GM19099 (cell line): ENCODE data around the gene PATL2.

Experiments
- POLR2A ChIP-seq: IDR thresholded peaks from 3 replicates; pipeline ENCODE4 v1.6.1; 2011; ENCODE audit warnings: low read depth; ENCODE audit not compliant: insufficient read length; ENCODE audit errors: extremely low read depth

PATL2 gene

DNA sequence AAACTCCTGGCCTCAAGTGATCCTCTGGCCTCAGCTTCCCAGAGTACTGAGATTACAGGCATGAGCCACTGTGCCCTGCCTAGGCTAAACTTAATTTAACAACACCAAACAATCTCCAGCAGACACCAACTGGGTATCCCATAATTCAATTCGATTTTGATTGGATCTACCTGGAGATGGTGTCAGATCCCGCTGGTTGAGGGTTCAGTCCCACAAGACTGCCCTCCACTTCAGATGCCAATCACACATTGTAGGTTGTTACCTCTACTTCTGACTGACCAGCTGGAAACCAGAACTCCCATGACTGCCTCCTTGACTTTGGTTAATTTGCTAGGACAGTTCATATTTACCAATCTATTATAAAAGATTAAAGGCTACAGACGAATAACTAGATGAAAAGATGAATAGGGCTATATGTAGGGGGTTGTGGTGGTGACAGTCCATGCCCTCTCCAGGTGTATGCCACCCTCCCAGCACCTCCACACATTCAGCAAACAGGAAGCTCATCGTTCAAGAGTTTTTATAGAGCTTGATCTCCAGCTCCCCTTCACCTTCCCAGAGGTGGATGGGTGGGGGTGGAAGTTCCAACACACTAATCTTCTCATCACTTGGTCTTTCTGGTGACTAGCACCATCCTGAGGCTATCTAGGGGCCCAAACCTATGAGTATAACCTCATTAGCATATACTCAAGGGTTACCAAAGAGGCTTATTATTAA lies 9.5 kb upstream of the PATL2 start:
- TF ChIP-seq POLR2A = peak; percentile 38

GRCh38 chr15:44719293-44719999 lies 8.3 kb upstream of the PATL2 start:
- TF ChIP-seq POLR2A = peak; percentile 71

DNA sequence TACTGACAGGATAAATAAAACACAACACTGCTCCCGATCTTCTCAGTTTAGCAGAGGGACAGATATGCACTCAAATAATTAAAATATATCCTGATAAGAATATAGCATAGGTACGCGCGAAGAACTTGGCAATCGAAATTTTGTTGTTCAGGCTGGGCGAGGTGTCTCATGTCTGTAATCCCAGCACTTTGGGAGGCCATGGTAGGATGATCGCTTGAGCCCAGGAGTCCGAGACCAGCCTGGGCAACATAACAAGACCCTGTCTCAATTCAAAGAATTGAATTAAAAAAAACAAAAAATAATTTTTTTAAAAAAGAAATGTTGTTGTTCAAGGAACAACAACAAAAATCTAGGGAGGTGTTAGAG lies 7.8 kb upstream of the PATL2 start:
- TF ChIP-seq POLR2A = no peak

- no peak for TF ChIP-seq POLR2A
Observed at GRCh38 chr15:44718180-44718926, 7.2 kb upstream of the PATL2 start.

- TF ChIP-seq POLR2A = peak; percentile 40
Observed at GRCh38 chr15:44716983-44717602, 6.0 kb upstream of the PATL2 start.

DNA sequence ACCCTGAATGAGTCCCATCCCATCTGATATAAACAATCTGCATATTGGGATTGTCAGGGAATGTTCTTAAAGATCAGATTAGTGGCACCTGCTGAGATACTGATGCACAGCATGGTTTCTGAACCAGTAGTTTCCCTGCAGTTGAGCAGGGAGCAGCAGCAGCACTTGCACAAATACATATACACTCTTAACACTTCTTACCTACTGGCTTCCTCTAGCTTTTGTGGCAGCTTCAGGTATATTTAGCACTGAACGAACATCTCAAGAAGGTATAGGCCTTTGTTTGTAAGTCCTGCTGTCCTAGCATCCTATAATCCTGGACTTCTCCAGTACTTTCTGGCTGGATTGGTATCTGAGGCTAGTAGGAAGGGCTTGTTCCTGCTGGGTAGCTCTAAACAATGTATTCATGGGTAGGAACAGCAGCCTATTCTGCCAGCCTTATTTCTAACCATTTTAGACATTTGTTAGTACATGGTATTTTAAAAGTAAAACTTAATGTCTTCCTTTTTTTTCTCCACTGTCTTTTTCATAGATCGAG lies 4.7 kb upstream of the PATL2 start:
- peak; percentile 29 for TF ChIP-seq POLR2A

DNA sequence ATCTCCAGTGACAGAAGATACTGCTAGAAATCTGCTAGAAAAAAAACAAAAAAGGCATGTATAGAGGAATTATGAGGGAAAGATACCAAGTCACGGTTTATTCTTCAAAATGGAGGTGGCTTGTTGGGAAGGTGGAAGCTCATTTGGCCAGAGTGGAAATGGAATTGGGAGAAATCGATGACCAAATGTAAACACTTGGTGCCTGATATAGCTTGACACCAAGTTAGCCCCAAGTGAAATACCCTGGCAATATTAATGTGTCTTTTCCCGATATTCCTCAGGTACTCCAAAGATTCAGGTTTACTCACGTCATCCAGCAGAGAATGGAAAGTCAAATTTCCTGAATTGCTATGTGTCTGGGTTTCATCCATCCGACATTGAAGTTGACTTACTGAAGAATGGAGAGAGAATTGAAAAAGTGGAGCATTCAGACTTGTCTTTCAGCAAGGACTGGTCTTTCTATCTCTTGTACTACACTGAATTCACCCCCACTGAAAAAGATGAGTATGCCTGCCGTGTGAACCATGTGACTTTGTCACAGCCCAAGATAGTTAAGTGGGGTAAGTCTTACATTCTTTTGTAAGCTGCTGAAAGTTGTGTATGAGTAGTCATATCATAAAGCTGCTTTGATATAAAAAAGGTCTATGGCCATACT lies 4.1 kb upstream of the PATL2 start:
- no peak for TF ChIP-seq POLR2A

DNA sequence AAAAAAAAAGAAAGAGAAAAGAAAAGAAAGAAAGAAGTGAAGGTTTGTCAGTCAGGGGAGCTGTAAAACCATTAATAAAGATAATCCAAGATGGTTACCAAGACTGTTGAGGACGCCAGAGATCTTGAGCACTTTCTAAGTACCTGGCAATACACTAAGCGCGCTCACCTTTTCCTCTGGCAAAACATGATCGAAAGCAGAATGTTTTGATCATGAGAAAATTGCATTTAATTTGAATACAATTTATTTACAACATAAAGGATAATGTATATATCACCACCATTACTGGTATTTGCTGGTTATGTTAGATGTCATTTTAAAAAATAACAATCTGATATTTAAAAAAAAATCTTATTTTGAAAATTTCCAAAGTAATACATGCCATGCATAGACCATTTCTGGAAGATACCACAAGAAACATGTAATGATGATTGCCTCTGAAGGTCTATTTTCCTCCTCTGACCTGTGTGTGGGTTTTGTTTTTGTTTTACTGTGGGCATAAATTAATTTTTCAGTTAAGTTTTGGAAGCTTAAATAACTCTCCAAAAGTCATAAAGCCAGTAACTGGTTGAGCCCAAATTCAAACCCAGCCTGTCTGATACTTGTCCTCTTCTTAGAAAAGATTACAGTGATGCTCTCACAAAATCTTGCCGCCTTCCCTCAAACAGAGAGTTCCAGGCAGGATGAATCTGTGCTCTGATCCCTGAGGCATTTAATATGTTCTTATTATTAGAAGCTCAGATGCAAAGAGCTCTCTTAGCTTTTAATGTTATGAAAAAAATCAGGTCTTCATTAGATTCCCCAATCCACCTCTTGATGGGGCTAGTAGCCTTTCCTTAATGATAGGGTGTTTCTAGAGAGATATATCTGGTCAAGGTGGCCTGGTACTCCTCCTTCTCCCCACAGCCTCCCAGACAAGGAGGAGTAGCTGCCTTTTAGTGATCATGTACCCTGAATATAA lies 2.2 kb upstream of the PATL2 start:
- TF ChIP-seq POLR2A = peak; percentile 33

GRCh38 chr15:44712346-44713005 lies 1.4 kb upstream of the PATL2 start:
- TF ChIP-seq POLR2A = peak; percentile 23

- TF ChIP-seq POLR2A = no peak
Observed at GRCh38 chr15:44711743-44712345, 721 bp upstream of the PATL2 start.

DNA sequence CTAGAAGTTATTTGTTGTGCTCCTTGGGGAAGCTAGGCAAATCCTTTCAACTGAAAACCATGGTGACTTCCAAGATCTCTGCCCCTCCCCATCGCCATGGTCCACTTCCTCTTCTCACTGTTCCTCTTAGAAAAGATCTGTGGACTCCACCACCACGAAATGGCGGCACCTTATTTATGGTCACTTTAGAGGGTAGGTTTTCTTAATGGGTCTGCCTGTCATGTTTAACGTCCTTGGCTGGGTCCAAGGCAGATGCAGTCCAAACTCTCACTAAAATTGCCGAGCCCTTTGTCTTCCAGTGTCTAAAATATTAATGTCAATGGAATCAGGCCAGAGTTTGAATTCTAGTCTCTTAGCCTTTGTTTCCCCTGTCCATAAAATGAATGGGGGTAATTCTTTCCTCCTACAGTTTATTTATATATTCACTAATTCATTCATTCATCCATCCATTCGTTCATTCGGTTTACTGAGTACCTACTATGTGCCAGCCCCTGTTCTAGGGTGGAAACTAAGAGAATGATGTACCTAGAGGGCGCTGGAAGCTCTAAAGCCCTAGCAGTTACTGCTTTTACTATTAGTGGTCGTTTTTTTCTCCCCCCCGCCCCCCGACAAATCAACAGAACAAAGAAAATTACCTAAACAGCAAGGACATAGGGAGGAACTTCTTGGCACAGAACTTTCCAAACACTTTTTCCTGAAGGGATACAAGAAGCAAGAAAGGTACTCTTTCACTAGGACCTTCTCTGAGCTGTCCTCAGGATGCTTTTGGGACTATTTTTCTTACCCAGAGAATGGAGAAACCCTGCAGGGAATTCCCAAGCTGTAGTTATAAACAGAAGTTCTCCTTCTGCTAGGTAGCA lies 657 bp downstream of the PATL2 start:
- peak; percentile 58 for TF ChIP-seq POLR2A
